IMR-90 (cell line): ENCODE results near the gene SOX21. TPM values are rescaled to one million over a fixed set of nuclear protein-coding genes. Genes with fewer than 3 reads are reported as not detected.

Experiments
- ATAC-seq: fragments of 200-7000 bp; cut with Tn5 transposase; 2 replicates; pipeline ENCODE4 v1.9.1; 2020; ENCODE audit warnings: low read depth, mild to moderate bottlenecking, moderate library complexity
- BruUV-seq: library from RNA; stranded (reverse); fragments of 400-500 nt; replicated peaks from 2 replicates; lab custom pipeline; 2021; lab: Mats Ljungman, UMichigan
- CTCF ChIA-PET: fragments of 300-600 bp; formaldehyde crosslinking; extraction: SDS; loops from one replicate; lab custom pipeline; 2021; ENCODE audit warnings: antibody characterized with exemption; lab: Yijun Ruan, JAX
- POLR2A ChIA-PET: fragments of 300-600 bp; sonication (Branson Sonifier 250); formaldehyde crosslinking; loops from one replicate; lab custom pipeline; 2022; ENCODE audit warnings: antibody characterized with exemption; ENCODE audit not compliant: unreplicated experiment; lab: Charles Lee
- DNase-seq: peaks from one replicate; pipeline ENCODE4 v3.0.0; 2013
- H2AFZ ChIP-seq: replicated peaks from 2 replicates; pipeline ENCODE3; 2013; ENCODE audit warnings: low read length, mild to moderate bottlenecking; ENCODE audit not compliant: poor library complexity
- H2AK5ac ChIP-seq: 2 replicates; pipeline ENCODE4 v1.6.1; 2013; ENCODE audit warnings: low read depth, low read length, inconsistent platforms
- H2AK9ac ChIP-seq: replicated peaks from 2 replicates; pipeline ENCODE3; 2013; ENCODE audit warnings: mild to moderate bottlenecking, low read depth, low read length, moderate library complexity; ENCODE audit not compliant: poor library complexity
- H2BK120ac ChIP-seq: 2 replicates; pipeline ENCODE4 v1.6.1; 2013; ENCODE audit warnings: low read depth, low read length, inconsistent platforms
- H2BK15ac ChIP-seq: 3 replicates; pipeline ENCODE4 v1.6.1; 2013; ENCODE audit warnings: low read depth, low read length, inconsistent platforms
- H2BK20ac ChIP-seq: 2 replicates; pipeline ENCODE4 v1.6.1; 2013; ENCODE audit warnings: low read depth, mild to moderate bottlenecking, inconsistent platforms, low read length, moderate library complexity
- H2BK5ac ChIP-seq: 2 replicates; pipeline ENCODE4 v1.6.1; 2013; ENCODE audit warnings: mild to moderate bottlenecking, low read depth, low read length, inconsistent platforms; ENCODE audit not compliant: poor library complexity, severe bottlenecking
- H3K14ac ChIP-seq: replicated peaks from 2 replicates; pipeline ENCODE4 v1.6.1; 2013; ENCODE audit warnings: low read depth, low read length, inconsistent platforms
- H3K18ac ChIP-seq: 2 replicates; pipeline ENCODE4 v1.6.1; 2013; ENCODE audit warnings: low read depth, low read length, control low read depth
- H3K23ac ChIP-seq: 2 replicates; pipeline ENCODE4 v1.6.1; 2013; ENCODE audit warnings: low read depth, low read length, inconsistent platforms
- H3K27ac ChIP-seq: 2 replicates; pipeline ENCODE4 v1.5.1; 2013; ENCODE audit warnings: mild to moderate bottlenecking, control low read depth, low read length; ENCODE audit not compliant: insufficient read depth
- H3K27me3 ChIP-seq: 2 replicates; pipeline ENCODE4 v1.6.1; 2013; ENCODE audit warnings: low read length; ENCODE audit not compliant: control insufficient read depth, insufficient read depth
- H3K36me3 ChIP-seq: 2 replicates; pipeline ENCODE4 v1.6.1; 2013; ENCODE audit warnings: low read length, mixed read lengths; ENCODE audit not compliant: control insufficient read depth, insufficient read depth
- H3K4ac ChIP-seq: 2 replicates; pipeline ENCODE4 v1.6.1; 2013; ENCODE audit warnings: low read depth, low read length, inconsistent platforms
- H3K4me1 ChIP-seq: 2 replicates; pipeline ENCODE4 v1.6.1; 2013; ENCODE audit warnings: low read length, mixed read lengths; ENCODE audit not compliant: control insufficient read depth, insufficient read depth
- H3K4me2 ChIP-seq: 2 replicates; pipeline ENCODE4 v1.6.1; 2013; ENCODE audit warnings: low read depth, mild to moderate bottlenecking, control low read depth, low read length, moderate library complexity
- H3K4me3 ChIP-seq: 2 replicates; pipeline ENCODE4 v1.5.1; 2013; ENCODE audit warnings: low read depth, mild to moderate bottlenecking, control low read depth, low read length, moderate library complexity; ENCODE audit not compliant: insufficient read depth
- H3K56ac ChIP-seq: 2 replicates; pipeline ENCODE4 v1.6.1; 2013; ENCODE audit warnings: low read length, inconsistent platforms; ENCODE audit not compliant: insufficient read depth; ENCODE audit errors: extremely low read depth
- H3K79me1 ChIP-seq, 2 experiments: 2 replicates each; pipeline ENCODE4 v1.6.1; 2013; ENCODE audit warnings: low read length in 2 of 2, inconsistent platforms in 1 of 2, low read depth in 1 of 2
- H3K9ac ChIP-seq: 2 replicates; pipeline ENCODE4 v1.6.1; 2013; ENCODE audit warnings: low read depth, low read length, control low read depth
- H3K9me1 ChIP-seq: 2 replicates; pipeline ENCODE4 v1.6.1; 2013; ENCODE audit warnings: low read length, inconsistent platforms; ENCODE audit not compliant: insufficient read depth
- H3K9me3 ChIP-seq: 2 replicates; pipeline ENCODE4 v1.6.1; 2013; ENCODE audit warnings: low read length; ENCODE audit not compliant: control insufficient read depth, insufficient read depth
- H4K20me1 ChIP-seq: 2 replicates; pipeline ENCODE4 v1.6.1; 2013; ENCODE audit warnings: low read length, inconsistent platforms; ENCODE audit not compliant: insufficient read depth
- H4K5ac ChIP-seq: 2 replicates; pipeline ENCODE4 v1.6.1; 2013; ENCODE audit warnings: mild to moderate bottlenecking, low read depth, low read length, control low read depth
- H4K8ac ChIP-seq, 2 experiments: 2 replicates each; pipeline ENCODE4 v1.6.1; 2013; ENCODE audit warnings: low read depth in 2 of 2, low read length in 2 of 2, control low read depth in 1 of 2, inconsistent platforms in 1 of 2
- H4K91ac ChIP-seq: 2 replicates; pipeline ENCODE4 v1.6.1; 2013; ENCODE audit warnings: low read depth, low read length, inconsistent platforms; ENCODE audit not compliant: insufficient read depth
- BHLHE40 ChIP-seq: fragments of 150-350 bp; IDR thresholded peaks from 2 replicates; pipeline ENCODE4 v1.6.1; 2016; ENCODE audit warnings: mild to moderate bottlenecking, low read depth, low read length
- CEBPB ChIP-seq: IDR thresholded peaks from 2 replicates; pipeline ENCODE4 v1.6.1; 2012; ENCODE audit warnings: low read depth, low read length, improper control_type of control experiment
- CHD1 ChIP-seq: IDR thresholded peaks from 2 replicates; pipeline ENCODE4 v1.6.1; 2012; ENCODE audit warnings: low read depth, low read length, improper control_type of control experiment
- FOS ChIP-seq: fragments of 150-350 bp; IDR thresholded peaks from 2 replicates; pipeline ENCODE4 v1.6.1; 2016; ENCODE audit warnings: low read depth, low read length
- MAFK ChIP-seq: IDR thresholded peaks from 2 replicates; pipeline ENCODE4 v1.6.1; 2012; ENCODE audit warnings: low read depth, low read length, improper control_type of control experiment
- MXI1 ChIP-seq: IDR thresholded peaks from 2 replicates; pipeline ENCODE4 v1.6.1; 2012; ENCODE audit warnings: low read depth, mild to moderate bottlenecking, low read length, moderate library complexity, borderline replicate concordance
- NFE2L2 ChIP-seq: fragments of 150-350 bp; IDR thresholded peaks from 2 replicates; pipeline ENCODE4 v1.6.1; 2016; ENCODE audit warnings: low read depth, mild to moderate bottlenecking, low read length
- POLR2A ChIP-seq: IDR thresholded peaks from 2 replicates; pipeline ENCODE4 v1.6.1; 2012; ENCODE audit warnings: mild to moderate bottlenecking, low read depth, low read length
- RAD21 ChIP-seq: IDR thresholded peaks from 2 replicates; pipeline ENCODE4 v1.6.1; 2012; ENCODE audit warnings: low read length, improper control_type of control experiment
- RCOR1 ChIP-seq: IDR thresholded peaks from 2 replicates; pipeline ENCODE4 v1.6.1; 2012; ENCODE audit warnings: mild to moderate bottlenecking, low read length, improper control_type of control experiment; ENCODE audit not compliant: insufficient replicate concordance
- RFX5 ChIP-seq: IDR thresholded peaks from 2 replicates; pipeline ENCODE4 v1.8.0; 2012; ENCODE audit warnings: low read depth, mild to moderate bottlenecking, low read length, moderate library complexity
- WGBS, 2 experiments: methylation state at CpG; one replicate each; pipeline versions ENCODE4 v1.1.5 to v1.1.7; 2013; ENCODE audit warnings: missing lambda C conversion rate in 2 of 2; ENCODE audit not compliant: insufficient read length in 1 of 2; ENCODE audit errors: extremely low coverage in 2 of 2; 5-methylcytosine and 5-hydroxymethylcytosine counted together
- dilution Hi-C: fragments of 300-500 bp; cut with HindIII; formaldehyde crosslinking; loops from one replicate; pipeline ENCODE4 v1.14.3; 2018; ENCODE audit warnings: low sequenced_read_pairs; ENCODE audit not compliant: unreplicated experiment
- in situ Hi-C: fragments of 300-500 bp; cut with MboI; formaldehyde crosslinking; loops from 3 replicates; pipeline ENCODE4 v1.14.3; 2019; ENCODE audit warnings: low sequenced_read_pairs, inconsistent platforms, mixed read lengths
- intact Hi-C: fragments of 100-400 bp; cut with micrococcal nuclease; formaldehyde crosslinking; loops from 2 replicates; pipeline ENCODE4 v1.10.0; 2022
- polyA plus RNA-seq, 3 experiments: library from polyadenylated mRNA; depleted of rRNA; stranded (reverse); fragments of >200 nt; gene quantifications; 2 replicates each; pipeline ENCODE4 v1.2.3, GENCODE V29; 2012; ENCODE audit warnings: low replicate concordance in 1 of 3
- total RNA-seq: library from RNA; depleted of rRNA; stranded (reverse); fragments of >200 nt; gene quantifications from 2 replicates; pipeline ENCODE4 v1.2.3, GENCODE V29; 2012
- TF ChIP-seq, protein P1 (sequence below): fragments of 150-350 bp; IDR thresholded peaks from 2 replicates; pipeline ENCODE4 v1.6.1; 2016; ENCODE audit warnings: low read depth, mild to moderate bottlenecking, low read length, moderate library complexity, borderline replicate concordance
- TF ChIP-seq, protein P2 (sequence below): fragments of 150-350 bp; IDR thresholded peaks from 2 replicates; pipeline ENCODE4 v1.6.1; 2017; ENCODE audit warnings: mild to moderate bottlenecking, antibody characterized with exemption, low read length, low read depth
- TF ChIP-seq, protein P3 (sequence below): conservative IDR thresholded peaks from 2 replicates; pipeline ENCODE4 v1.5.1; 2012; ENCODE audit warnings: mild to moderate bottlenecking, low read depth, low read length, improper control_type of control experiment

Gene SOX21
- total and polyA plus RNA-seq, 2 of the 4 experiments (the other 2 are of a cell fraction), result not detected

DNA sequence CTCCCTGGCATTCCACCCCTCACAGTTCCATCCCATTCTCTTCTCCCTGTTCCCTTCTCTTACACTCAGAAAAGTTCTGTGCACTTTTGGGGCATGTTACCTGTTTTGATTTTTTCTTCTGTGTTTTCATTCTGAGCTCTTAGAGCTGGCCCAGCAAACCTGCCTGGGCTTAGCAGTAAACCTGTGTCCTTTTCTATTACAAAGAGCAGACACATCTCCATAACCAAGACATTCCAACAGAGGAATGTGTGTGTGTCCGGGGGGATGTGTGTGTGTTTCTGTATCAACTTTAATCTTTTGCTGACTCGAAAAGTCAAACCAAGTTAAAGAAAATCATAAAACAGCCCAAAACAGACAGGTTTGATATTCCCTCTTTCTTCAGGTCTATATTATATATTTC, 49.1 kb upstream of the SOX21 start (continued):
- TF ChIP-seq RFX5, result no peak
- TF ChIP-seq CHD1, result no peak

DNA sequence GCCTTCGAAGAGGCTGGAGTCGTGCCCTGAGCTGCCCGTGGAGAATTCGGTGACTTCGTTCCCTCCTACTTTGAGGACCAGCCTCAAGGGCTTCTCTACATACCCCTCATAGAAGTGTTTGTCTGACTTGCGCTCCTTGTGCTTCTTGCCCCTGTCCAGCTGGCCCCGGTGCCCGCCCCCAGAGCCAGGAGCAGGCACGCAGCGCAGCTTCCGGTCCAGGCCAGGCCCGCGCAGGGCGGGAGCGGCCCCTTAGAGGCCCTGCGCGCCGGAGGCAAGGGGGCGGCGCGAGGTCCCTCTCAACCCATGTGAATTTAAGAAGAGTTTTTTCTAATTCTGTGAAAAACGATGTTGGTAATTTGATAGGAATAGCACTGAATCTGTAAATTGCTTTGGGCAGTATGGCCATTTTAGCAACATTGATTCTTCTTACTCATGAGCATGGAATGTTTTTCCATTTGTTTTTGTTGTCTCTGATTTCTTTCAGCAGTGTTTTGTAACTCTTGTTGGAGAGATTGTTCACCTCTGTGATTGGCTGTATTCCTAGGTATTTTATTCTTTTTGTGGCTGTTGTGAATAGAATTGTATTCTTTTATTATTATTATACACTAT, 46.9 kb upstream of the SOX21 start:
- H3K18ac ChIP-seq, result no peak overlapping the region
- no peak overlapping the region for H3K23ac ChIP-seq
- no peaks in the 10 kb centered on the region for H3K9me3 ChIP-seq
- H2BK15ac ChIP-seq, result no peak overlapping the region
- H2AFZ ChIP-seq, result no peak overlapping the region
- WGBS, 2 experiments, result no CpG with 5 or more reads among the region's 22 CpGs
- BruUV-seq, result no TSS peak
- H4K91ac ChIP-seq, result no peak overlapping the region
- H3K14ac ChIP-seq, result no peak overlapping the region
- H3K9ac ChIP-seq, result no peak overlapping the region
- intact Hi-C loops (no loop called here), dilution Hi-C loops (no loop called here), in situ Hi-C loops (no loop called here)
- no peak overlapping the region for H3K27ac ChIP-seq
- no peak overlapping the region for H3K56ac ChIP-seq
- no peak overlapping the region for H2BK20ac ChIP-seq
- H2BK5ac ChIP-seq, result no peak overlapping the region
- no peaks in the 10 kb centered on the region for H4K20me1 ChIP-seq
- ChIA-PET POLR2A (no interaction called here), CTCF (no interaction called here)
- H3K27me3 ChIP-seq, result no peaks in the 10 kb centered on the region
- H3K4ac ChIP-seq, result no peak overlapping the region
- H4K5ac ChIP-seq, result no peak overlapping the region
- no peak overlapping the region for H4K8ac ChIP-seq
- no peak overlapping the region for H2BK120ac ChIP-seq
- no peaks in the 10 kb centered on the region for H3K79me1 ChIP-seq
- ATAC-seq, result no peak
- H3K9me1 ChIP-seq, result no peaks in the 10 kb centered on the region
- no peaks in the 10 kb centered on the region for H3K4me1 ChIP-seq
- no peaks in the 10 kb centered on the region for H3K36me3 ChIP-seq
- no peak overlapping the region for H3K4me2 ChIP-seq
- no peak overlapping the region for H2AK5ac ChIP-seq
- no peak overlapping the region for H2AK9ac ChIP-seq
- no peak overlapping the region for H3K4me3 ChIP-seq
- no peak for DNase-seq
- TF ChIP-seq NFE2L2 (no peak), MAFK (no peak), CHD1 (no peak), RAD21 (no peak), BHLHE40 (no peak), RFX5 (no peak), RCOR1 (no peak), FOS (no peak), POLR2A (no peak), CEBPB (no peak), MXI1 (no peak)
- TF ChIP-seq, protein P1, sequence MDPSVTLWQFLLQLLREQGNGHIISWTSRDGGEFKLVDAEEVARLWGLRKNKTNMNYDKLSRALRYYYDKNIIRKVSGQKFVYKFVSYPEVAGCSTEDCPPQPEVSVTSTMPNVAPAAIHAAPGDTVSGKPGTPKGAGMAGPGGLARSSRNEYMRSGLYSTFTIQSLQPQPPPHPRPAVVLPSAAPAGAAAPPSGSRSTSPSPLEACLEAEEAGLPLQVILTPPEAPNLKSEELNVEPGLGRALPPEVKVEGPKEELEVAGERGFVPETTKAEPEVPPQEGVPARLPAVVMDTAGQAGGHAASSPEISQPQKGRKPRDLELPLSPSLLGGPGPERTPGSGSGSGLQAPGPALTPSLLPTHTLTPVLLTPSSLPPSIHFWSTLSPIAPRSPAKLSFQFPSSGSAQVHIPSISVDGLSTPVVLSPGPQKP, result no peak
- TF ChIP-seq, protein P2, sequence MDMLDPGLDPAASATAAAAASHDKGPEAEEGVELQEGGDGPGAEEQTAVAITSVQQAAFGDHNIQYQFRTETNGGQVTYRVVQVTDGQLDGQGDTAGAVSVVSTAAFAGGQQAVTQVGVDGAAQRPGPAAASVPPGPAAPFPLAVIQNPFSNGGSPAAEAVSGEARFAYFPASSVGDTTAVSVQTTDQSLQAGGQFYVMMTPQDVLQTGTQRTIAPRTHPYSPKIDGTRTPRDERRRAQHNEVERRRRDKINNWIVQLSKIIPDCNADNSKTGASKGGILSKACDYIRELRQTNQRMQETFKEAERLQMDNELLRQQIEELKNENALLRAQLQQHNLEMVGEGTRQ, result no peak
- TF ChIP-seq, protein P3, sequence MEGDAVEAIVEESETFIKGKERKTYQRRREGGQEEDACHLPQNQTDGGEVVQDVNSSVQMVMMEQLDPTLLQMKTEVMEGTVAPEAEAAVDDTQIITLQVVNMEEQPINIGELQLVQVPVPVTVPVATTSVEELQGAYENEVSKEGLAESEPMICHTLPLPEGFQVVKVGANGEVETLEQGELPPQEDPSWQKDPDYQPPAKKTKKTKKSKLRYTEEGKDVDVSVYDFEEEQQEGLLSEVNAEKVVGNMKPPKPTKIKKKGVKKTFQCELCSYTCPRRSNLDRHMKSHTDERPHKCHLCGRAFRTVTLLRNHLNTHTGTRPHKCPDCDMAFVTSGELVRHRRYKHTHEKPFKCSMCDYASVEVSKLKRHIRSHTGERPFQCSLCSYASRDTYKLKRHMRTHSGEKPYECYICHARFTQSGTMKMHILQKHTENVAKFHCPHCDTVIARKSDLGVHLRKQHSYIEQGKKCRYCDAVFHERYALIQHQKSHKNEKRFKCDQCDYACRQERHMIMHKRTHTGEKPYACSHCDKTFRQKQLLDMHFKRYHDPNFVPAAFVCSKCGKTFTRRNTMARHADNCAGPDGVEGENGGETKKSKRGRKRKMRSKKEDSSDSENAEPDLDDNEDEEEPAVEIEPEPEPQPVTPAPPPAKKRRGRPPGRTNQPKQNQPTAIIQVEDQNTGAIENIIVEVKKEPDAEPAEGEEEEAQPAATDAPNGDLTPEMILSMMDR, result no peak
